Adipose tissue (tissue), 3 donors: ENCODE results near the gene SMIM21. TPM values are rescaled to one million over a fixed set of nuclear protein-coding genes. Genes with fewer than 3 reads are reported as not detected.

Experiments
- H3K27ac ChIP-seq: one replicate; pipeline ENCODE4 v1.5.1; 2013; ENCODE audit warnings: low read depth, low read length
- WGBS, 3 donors: extraction: QIAGEN DNeasy Blood & Tissue Kit; methylation state at CpG; one replicate each; pipeline ENCODE4 v1.1.7; 2013; 5-methylcytosine and 5-hydroxymethylcytosine counted together
- polyA plus RNA-seq, 3 donors: library from polyadenylated mRNA; stranded (reverse); fragments of 200-250 nt; gene quantifications; one replicate each; pipeline ENCODE4 v1.2.3, GENCODE V29; 2013
- donor health status: healthy with polysubstance abuse.
- donor health status: Bipolar disorder and iron deficiency.
- donor health status: healthy.

The SMIM21 gene
- polyA plus RNA-seq = not detected

GRCh38 chr18:75427603-75428002 lies at the start of gene SMIM21:
TSS of gene SMIM21 (minus strand) at chr18:75427703. CDS start at chr18:75427563, 140 bp downstream.
- 79 to 84% (median 82%) methylated on average over 4 of the region's 4 CpGs for WGBS, 3 donors
- H3K27ac ChIP-seq = no peak within 1 kb of the TSS

DNA sequence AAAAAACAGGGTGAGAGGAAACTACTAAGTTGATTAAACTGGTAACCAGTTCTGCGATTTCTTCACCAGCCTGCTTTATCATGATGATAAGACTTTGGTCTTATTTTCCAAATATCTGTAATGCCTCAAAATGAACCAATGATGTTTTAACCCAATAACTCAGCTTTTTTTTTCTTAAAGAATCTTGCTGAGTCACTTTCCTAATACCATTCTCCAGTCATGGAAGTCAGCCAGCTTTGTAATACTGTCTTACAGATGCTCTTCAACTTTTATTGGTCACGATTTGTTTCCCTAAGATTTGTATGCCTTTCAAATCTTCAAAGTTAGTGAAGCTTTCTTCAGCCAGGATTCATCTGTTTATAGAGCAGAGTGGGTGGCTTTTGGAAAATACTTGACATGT lies 47.7 kb upstream of the SMIM21 start:
- WGBS, 3 donors = 44 to 54% (median 50%) methylated on average over 2 of the region's 2 CpGs
- H3K27ac ChIP-seq = no peak overlapping the region

DNA sequence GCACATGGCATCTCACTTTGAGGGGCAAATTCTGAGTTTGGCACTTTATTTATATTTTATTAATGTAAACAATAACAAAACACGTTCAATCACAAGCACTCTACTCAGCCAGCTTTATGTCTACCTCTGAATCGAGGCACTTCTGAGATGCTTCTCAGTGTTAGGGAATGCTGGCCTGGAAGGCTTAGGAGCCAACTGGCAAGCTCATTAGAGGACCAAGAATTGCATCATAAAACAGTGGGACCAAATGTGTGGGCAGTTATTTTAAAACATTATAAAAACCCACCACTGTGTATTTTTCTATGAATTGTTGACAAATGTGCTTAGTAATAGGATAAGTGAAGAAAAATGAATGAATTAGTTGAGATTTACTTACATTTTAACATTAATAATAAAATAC lies 46.8 kb upstream of the SMIM21 start:
- no peak overlapping the region for H3K27ac ChIP-seq
- 67 to 69% (median 67%) methylated on average over 2 of the region's 2 CpGs for WGBS, 3 donors

DNA sequence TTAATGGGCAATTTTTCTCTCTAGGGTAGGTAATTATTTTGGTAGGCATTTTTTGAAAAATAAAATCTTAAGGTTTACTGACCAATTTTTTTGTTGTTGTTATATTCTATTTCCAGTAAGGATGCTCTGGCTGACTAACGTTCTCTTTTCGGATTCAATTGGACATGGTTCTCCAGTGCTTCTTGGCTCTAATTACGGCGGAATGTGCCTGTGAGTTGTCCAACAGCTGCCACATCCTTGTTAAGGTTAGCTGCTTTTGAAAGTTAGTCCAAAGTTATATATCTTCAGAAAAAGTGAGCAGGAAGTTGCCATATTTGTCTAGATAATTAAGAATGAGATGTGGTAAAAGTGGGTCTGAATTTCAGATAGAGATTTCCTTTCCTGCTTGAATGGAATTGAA lies 45.8 kb upstream of the SMIM21 start:
- H3K27ac ChIP-seq = no peak overlapping the region
- WGBS, 3 donors = 75 to 81% (median 77%) methylated on average over 4 of the region's 4 CpGs

DNA sequence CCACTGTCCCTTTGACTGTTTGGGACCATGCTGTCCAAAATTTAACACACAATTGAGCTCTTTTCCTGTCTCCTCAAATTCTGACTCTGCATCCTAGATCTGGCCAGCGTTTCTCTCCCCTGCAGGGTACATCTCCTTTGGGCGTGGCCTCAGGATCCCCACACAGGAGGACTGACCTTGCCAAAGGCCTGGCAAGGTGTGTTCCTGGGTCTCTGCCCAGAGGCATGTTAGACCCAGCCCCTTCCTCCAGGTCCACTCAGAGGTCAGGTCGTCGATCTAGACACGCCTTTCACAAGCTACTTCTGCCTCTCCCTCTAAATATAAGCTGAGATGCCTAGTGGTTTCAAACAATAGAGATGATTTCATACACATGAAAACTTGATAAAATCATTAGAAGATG lies 45.4 kb upstream of the SMIM21 start:
- no peak overlapping the region for H3K27ac ChIP-seq
- 68 to 75% (median 75%) methylated on average over 5 of the region's 5 CpGs for WGBS, 3 donors

DNA sequence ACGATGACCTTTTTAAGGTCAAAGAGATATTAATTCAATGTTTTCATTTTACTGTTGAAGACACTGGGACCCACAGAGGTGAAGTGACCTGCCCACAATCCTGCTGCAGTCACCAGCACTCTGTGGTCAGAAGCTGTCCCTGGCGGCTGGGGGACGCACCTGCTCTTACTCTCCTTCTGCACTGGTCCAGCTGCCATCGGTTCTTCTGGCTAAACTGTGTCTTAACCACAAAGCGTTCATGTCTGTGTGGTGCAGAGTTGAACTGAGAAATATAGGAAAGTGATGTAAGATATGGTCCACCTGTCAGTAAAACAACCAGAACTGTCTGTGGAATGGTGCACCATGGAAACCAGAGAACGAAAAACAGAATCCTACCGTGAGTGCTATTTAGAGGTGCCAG lies 44.9 kb upstream of the SMIM21 start:
- H3K27ac ChIP-seq = no peak overlapping the region
- WGBS, 3 donors = 88 to 96% (median 88%) methylated on average over 7 of the region's 7 CpGs

GRCh38 chr18:75471850-75472249 lies 44.3 kb upstream of the SMIM21 start:
- WGBS, 3 donors = 68 to 94% (median 87%) methylated on average over 9 of the region's 9 CpGs

DNA sequence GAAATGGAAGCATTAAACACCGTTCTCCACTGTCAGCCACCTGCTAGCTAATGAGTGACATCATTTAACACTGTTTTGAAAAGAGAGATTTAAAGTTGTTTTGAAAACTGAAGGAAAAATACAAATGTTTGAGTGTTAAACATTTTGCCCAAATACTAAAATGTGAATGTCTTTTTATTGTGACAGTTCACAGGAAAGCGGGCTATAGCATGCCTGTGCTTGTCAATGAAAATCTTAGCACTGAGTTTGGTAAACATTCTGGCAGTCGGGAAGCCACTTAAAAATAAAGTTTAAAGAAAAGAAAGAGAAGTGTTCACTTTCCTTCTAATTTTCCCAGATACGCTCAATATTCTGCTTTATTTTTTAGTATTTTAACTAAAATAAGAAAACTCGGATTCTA lies 40.3 kb upstream of the SMIM21 start:
- no peak overlapping the region for H3K27ac ChIP-seq
- WGBS, 3 donors = 78 to 87% (median 86%) methylated on average over 5 of the region's 5 CpGs

More at GRCh38 chr18:75471850-75472249, 44.3 kb upstream of the SMIM21 start:
- H3K27ac ChIP-seq = no peak overlapping the region

DNA sequence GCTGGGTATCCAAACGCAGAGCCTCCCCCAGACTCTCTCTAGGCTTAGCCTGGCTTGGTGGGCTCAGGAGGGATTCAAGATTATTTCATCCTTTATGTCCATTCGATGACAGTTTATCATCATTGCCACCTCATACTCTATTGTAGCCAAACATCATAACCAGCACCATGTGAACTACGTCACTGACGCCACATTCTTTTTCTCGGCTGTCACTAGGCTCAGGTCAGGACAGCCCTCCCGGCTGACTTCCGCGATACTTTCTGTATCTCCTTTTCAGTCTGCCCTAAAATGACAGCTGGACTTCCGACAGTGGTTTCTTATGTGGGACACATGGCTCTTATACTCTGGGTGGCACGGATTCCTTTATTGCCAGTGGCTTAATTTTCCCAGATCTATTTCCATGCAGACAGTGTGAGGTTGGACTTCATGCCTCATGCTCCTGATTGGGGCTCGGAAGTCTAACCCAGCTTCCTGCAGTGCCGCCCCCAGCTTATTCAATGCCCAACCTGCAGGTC lies 39.8 kb upstream of the SMIM21 start:
- 91 to 95% (median 92%) methylated on average over 12 of the region's 12 CpGs for WGBS, 3 donors
- no peak overlapping the region for H3K27ac ChIP-seq

DNA sequence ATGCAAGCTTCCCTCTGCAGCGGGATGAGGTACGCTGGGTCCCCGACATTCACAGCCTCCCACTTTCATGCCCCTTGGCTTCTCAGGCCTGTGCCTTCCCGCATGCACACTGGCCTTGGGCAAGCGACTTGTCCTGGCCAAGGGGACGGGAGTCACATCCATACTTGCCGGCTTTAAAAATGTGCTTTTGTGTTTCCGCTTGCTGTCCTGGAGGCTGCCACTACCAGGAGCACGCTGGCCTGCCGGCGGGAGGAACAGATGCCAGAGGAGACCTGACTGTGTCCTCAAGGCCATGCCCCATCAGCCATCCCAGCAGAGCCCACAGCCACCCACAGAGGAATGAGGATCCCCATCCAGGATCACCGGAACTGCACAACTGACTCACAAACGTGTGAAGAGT lies 36.9 kb upstream of the SMIM21 start:
- no peak overlapping the region for H3K27ac ChIP-seq
- 92 to 96% (median 94%) methylated on average over 13 of the region's 13 CpGs for WGBS, 3 donors

- 66 to 74% (median 66%) methylated on average over 10 of the region's 10 CpGs for WGBS, 3 donors
- H3K27ac ChIP-seq = no peak overlapping the region
These were observed 34.8 kb upstream of the SMIM21 start for GRCh38 chr18:75462178-75462832.

DNA sequence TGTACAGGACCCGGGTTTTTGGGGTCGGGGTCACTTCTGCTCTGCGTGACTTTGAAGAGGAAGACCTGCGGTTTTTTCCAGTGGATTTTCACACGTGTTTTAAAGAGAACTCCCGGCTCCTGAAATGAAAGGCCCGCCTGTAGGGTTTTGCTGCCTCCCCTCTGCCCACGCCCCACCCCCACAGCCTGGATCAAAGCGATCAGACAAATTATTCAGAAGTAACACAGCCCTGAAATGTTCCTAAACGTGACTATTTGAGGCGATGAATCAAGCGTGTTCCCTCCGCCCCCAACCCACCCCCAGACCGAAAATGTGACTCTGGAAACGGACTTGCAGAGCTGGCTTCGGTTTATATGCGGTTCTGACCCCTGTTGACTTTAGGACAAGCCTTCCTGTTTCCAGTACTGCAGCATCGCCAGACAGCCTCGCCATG lies 28.7 kb upstream of the SMIM21 start:
- WGBS, 3 donors = 20 to 21% (median 21%) methylated on average over 19 of the region's 19 CpGs
- no peak overlapping the region for H3K27ac ChIP-seq

GRCh38 chr18:75455249-75456198 lies 28.0 kb upstream of the SMIM21 start:
- no peak overlapping the region for H3K27ac ChIP-seq
- WGBS, 3 donors = 6 to 8% (median 7%) methylated on average over 84 of the region's 84 CpGs

- 84 to 86% (median 86%) methylated on average over 14 of the region's 14 CpGs for WGBS, 3 donors
- H3K27ac ChIP-seq = no peak overlapping the region
These were observed 26.7 kb upstream of the SMIM21 start for GRCh38 chr18:75454022-75454795.

GRCh38 chr18:75450906-75451305 lies 23.4 kb upstream of the SMIM21 start:
- H3K27ac ChIP-seq = no peak overlapping the region
- whole genome bisulfite sequencing, 3 donors = 42 to 64% (median 55%) methylated on average over 3 of the region's 3 CpGs

DNA sequence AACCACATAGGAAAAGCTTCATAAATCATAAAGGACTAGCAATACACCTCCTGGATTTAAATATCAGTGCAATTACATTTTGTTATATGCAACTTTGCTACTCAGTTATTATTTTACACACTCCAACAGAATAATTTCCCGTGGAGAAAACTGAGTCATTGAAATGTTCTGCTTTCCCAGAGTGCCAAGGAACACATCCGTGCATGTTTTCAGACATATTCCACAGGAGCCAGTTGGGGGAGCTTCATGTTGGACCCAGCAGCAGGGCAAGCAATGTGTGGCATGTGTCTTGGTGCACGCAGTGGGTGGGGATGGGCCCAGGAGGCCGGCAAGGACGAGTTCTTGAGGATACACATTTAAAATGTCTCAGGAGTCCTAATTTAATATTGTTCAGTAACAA lies 14.4 kb upstream of the SMIM21 start:
- H3K27ac ChIP-seq = no peak overlapping the region
- WGBS, 3 donors = 75 to 85% (median 77%) methylated on average over 5 of the region's 5 CpGs

DNA sequence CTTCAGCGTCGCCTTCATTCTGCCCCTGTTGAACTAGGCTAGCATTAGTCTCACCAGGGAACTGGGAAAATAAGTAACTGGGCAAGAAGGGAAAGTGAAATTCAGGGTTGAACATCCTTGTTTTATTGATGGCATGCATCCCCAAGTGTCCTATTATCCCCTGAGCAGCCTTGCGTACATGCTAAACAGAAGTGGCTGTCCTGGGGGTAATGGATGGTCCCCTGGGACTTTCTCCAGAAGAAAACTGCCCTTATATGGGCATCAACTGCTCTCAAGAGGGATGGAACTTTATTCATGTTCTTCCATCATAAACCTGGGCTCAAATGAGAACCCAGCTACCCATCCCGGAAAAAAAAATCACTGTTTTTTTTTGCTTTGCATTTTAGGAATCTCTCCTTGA lies 11.8 kb upstream of the SMIM21 start:
- 84 to 94% (median 91%) methylated on average over 4 of the region's 4 CpGs for WGBS, 3 donors

GRCh38 chr18:75438891-75439290 lies 11.4 kb upstream of the SMIM21 start:
- WGBS, 3 donors = 55 to 60% (median 55%) methylated on average over 3 of the region's 3 CpGs
- H3K27ac ChIP-seq = no peak overlapping the region

More for the DNA sequence above, 11.8 kb upstream of the SMIM21 start:
- no peak overlapping the region for H3K27ac ChIP-seq

DNA sequence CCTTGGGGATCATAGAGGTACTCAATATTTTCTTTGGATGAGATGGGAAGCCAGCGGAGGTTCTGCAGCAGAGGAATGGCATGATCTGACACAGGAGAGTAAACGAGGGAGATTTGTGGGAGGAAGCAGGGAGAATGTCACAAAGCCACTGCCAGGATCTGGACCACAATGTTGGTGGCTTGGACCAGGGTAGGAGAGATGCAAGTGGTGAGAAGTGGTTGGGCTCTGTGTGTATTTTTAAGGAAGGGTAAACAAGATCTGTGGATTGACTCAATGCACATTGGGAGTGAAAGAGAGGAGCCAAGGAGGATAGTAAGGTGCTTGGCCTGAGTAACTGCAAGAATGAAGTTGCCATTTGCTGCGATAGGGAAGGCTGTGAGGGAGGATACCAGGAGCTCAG lies 10.5 kb upstream of the SMIM21 start:
- 78 to 84% (median 79%) methylated on average over 3 of the region's 3 CpGs for WGBS, 3 donors
- no peak overlapping the region for H3K27ac ChIP-seq
